K562 (cell line): Measurements from ENCODE around the gene CD6. TPM values are rescaled to one million over a fixed set of nuclear protein-coding genes. Genes with fewer than 3 reads are reported as not detected.

Source experiments
- CTBP1 ChIP-seq: fragments of 450-650 bp; IDR thresholded peaks from 2 replicates; pipeline ENCODE4 v1.6.1; 2016; ENCODE audit warnings: borderline replicate concordance
- RB1 ChIP-seq: fragments of 450-650 bp; IDR thresholded peaks from 2 replicates; pipeline ENCODE4 v1.6.1; 2017; ENCODE audit warnings: low read depth, mild to moderate bottlenecking
- ZBTB5 ChIP-seq: fragments of 450-650 bp; IDR thresholded peaks from 2 replicates; pipeline ENCODE4 v1.6.1; 2017; ENCODE audit warnings: antibody characterized with exemption
- ZNF121 ChIP-seq: sonication (generic); formaldehyde crosslinking; conservative IDR thresholded peaks from 2 replicates; pipeline ENCODE4 v1.8.0; 2022; ENCODE audit warnings: missing genetic modification reagents
- ZNF175 ChIP-seq: fragments of 200-800 bp; sonication (Bioruptor generic); IDR thresholded peaks from 2 replicates; pipeline ENCODE4 v1.6.1; 2016; ENCODE audit warnings: low read depth, mild to moderate bottlenecking, missing genetic modification characterization, missing compliant biosample characterization
- polyA plus RNA-seq, 8 experiments: library from polyadenylated mRNA; depleted of rRNA in 4 of 8; stranded (reverse) in 5 of 8; unstranded in 3 of 8; fragments of >200 nt; fragmentation: Nextera tagmentation in 2 of 8; fragmentation: Illumina TruSeq in 1 of 8; extraction: Ambion mirVana in 2 of 8; extraction: Trizol in 1 of 8; gene quantifications; 2 replicates each; pipeline versions ENCODE4 v1.2.1 to v1.2.3, GENCODE V29; 2011 to 2014; ENCODE audit warnings: inconsistent platforms in 1 of 8, missing spikeins in 1 of 8
- total RNA-seq, 7 experiments: library from RNA; depleted of rRNA in 6 of 7; stranded (reverse); fragments of >200 nt in 6 of 7; fragmentation: Illumina TruSeq in 2 of 7; extraction: Trizol in 2 of 7; gene quantifications; 2 replicates each; pipeline versions ENCODE4 v1.2.1 to v1.2.3, GENCODE V29; 2011 to 2021; ENCODE audit warnings: low replicate concordance in 1 of 7
- TF ChIP-seq, protein P1 (sequence below): fragments of 450-650 bp; IDR thresholded peaks from 2 replicates; pipeline ENCODE4 v1.6.1; 2018; ENCODE audit not compliant: partially characterized antibody

CD6 gene
- total and polyA plus RNA-seq, 9 of the 15 experiments (the other 6 are each of a cell fraction or from before 2014, with no cell fraction given), result 0.84 TPM; not detected in 8

DNA sequence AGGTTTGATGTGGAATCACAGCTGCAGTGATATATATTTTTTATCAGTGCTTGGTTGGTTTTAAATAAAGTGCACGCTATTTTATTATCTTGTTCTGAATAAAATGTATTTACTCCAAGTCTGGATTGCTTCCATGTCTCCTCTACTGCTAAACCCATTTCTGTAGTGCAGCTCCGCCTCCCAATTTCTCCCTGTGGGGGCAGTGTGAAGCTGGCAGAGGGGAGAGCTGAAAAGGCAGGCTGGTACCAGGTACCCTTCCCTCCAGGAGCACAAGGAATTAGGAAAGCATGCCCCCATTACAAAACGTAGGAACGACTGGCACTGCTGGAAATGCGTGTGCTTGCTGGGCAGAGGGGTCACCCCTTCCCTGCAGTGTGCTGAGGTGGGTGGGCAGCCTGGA, 48.2 kb upstream of the CD6 start (continued):
- TF ChIP-seq CTBP1 (no peak), ZNF121 (CRISPR knock-in tag) (no peak), ZNF175 (CRISPR knock-in tag) (no peak), ZBTB5 (no peak), RB1 (no peak)
- TF ChIP-seq, protein P1, sequence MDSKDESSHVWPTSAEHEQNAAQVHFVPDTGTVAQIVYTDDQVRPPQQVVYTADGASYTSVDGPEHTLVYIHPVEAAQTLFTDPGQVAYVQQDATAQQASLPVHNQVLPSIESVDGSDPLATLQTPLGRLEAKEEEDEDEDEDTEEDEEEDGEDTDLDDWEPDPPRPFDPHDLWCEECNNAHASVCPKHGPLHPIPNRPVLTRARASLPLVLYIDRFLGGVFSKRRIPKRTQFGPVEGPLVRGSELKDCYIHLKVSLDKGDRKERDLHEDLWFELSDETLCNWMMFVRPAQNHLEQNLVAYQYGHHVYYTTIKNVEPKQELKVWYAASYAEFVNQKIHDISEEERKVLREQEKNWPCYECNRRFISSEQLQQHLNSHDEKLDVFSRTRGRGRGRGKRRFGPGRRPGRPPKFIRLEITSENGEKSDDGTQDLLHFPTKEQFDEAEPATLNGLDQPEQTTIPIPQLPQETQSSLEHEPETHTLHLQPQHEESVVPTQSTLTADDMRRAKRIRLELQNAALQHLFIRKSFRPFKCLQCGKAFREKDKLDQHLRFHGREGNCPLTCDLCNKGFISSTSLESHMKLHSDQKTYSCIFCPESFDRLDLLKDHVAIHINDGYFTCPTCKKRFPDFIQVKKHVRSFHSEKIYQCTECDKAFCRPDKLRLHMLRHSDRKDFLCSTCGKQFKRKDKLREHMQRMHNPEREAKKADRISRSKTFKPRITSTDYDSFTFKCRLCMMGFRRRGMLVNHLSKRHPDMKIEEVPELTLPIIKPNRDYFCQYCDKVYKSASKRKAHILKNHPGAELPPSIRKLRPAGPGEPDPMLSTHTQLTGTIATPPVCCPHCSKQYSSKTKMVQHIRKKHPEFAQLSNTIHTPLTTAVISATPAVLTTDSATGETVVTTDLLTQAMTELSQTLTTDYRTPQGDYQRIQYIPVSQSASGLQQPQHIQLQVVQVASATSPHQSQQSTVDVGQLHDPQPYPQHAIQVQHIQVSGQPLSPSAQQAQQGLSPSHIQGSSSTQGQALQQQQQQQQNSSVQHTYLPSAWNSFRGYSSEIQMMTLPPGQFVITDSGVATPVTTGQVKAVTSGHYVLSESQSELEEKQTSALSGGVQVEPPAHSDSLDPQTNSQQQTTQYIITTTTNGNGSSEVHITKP, result no peak
